Retina (tissue), 1 donor: ENCODE results near the gene SCYL1.
"Not testable (repeated sequence)": the region's sequence is repeated elsewhere in the genome, so short reads cannot be mapped to it uniquely, and the experiment has no call there.

Source experiments
- DNase-seq: peaks from one replicate; pipeline ENCODE4 v3.0.0-alpha.2; 2016

Gene SCYL1

GRCh38 chr11:65506290-65506771 is 18.6 kb upstream of the SCYL1 start:
- no peak for DNase-seq

DNA sequence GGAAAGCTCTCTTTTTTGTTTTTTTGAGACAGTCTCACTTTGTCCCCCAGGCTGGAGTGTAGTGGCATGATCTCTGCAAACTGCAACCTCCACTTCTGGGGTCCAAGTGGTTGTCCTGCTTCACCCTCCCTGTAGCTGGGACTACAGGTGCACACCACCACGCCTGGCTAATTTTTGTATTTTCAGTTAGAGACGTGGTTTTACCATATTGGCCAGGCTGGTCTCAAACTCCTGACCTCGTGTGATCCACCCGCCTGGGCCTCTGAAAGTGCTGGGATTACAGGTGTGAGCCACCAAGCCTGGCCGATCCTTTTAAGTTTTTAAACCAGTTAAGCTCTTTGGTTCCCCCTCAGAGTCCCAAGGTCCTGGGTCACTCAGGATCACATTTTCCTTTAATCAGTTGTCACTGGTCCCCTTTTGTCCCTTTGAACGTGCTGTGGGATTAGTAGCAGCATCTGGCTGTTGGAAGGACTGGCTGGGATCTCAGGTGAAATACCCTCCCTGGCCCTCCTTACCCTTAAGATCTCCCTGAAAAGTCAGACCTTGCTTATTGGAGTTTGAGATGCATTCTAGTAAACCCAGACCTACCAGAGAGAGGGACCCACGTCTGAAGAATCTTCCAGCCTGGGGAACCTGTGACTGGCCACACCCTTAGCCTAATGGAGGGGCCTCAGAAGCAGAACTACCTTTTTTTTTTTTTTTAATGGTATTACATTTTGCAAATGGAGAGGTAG is 17.9 kb upstream of the SCYL1 start:
- peak; percentile 75 for DNase-seq

DNA sequence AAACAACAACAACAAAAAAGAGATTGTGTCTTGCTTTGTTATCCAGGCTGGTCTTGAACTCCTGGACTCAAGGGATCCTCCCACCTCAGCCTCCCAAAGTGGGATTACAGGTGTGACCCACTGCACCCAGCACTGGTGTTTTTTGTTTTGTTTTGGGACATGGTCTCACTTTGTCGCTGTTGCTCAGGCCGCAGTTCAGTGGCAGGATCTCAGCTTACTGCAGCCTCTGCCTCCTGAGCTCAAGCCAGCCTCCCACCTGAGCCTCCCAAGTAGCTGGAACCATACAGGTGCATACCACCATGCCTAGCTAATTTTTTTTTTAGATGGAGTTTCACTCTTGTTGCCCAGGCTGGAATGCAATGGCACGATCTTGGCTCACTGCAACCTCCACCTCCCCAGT is 12.6 kb upstream of the SCYL1 start:
- not testable (repeated sequence) for DNase-seq

GRCh38 chr11:65516135-65516968 is 8.5 kb upstream of the SCYL1 start:
- DNase-seq: no peak

DNA sequence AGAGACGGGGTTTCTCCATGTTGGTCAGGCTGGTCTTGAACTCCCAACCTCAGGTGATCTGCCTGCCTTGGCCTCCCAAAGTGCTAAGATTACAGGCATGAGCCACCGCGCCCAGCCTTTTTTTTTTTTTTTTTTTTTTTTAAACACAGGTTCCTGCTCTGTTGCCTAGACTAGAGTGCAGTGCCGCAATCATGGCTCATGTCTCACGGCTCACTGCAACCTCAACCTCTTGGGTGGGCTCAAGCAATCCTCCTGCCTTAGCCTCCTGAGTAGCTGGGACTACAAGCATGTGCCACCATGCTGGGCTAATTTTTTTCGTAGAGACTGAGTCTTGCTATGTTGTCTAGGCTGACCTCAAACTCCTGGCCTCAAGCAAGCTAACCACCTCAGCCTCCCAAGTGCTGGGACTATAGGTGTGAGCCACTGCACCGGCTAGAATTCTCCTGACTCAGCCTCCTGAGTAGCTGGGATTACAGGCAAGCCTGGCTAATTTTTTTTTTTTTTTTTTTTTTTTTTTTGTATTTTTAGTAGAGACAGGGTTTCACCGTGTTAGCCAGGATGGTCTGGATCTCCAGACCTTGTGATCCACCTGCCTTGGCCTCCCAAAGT is 5.8 kb upstream of the SCYL1 start:
- not testable (repeated sequence) for DNase-seq

DNA sequence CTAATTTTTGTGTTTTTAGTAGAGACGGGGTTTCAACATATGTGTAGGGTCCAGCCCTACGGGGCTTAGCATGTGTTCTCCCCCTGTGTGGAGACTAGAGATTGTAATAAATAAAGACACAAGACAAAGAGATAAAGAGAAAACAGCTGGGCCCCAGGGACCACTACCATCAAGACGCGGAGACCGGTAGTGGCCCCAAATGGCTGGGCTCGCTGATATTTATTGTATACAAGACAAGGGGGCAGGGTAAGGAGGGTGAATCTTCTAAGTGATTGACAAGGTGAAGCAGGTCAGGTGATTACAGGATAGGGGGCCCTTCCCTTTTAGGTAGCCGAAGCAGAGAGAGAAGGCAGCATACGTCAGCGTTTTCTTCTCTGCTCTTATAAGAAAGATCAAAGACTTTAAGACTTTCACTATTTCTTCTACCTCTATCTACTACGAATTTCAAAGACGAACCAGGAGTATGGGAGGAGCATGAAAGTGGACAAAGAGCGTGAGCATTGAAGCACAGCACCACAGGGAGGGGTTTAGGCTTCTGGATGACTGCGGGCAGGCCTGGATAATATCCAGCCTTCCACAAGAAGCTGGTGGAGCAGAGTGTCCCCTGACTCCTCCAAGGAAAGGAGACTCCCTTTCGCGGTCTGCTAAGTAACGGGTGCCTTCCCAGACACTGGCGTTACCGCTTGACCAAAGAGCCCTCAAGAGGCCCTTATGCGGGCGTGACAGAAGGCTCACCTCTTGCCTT is 2.9 kb upstream of the SCYL1 start:
- DNase-seq: not testable (repeated sequence)

- DNase-seq: not testable (repeated sequence)
Measured at GRCh38 chr11:65522718-65523630, 1.9 kb upstream of the SCYL1 start.

GRCh38 chr11:65523631-65523968 is 1.3 kb upstream of the SCYL1 start:
- not testable (repeated sequence) for DNase-seq

DNA sequence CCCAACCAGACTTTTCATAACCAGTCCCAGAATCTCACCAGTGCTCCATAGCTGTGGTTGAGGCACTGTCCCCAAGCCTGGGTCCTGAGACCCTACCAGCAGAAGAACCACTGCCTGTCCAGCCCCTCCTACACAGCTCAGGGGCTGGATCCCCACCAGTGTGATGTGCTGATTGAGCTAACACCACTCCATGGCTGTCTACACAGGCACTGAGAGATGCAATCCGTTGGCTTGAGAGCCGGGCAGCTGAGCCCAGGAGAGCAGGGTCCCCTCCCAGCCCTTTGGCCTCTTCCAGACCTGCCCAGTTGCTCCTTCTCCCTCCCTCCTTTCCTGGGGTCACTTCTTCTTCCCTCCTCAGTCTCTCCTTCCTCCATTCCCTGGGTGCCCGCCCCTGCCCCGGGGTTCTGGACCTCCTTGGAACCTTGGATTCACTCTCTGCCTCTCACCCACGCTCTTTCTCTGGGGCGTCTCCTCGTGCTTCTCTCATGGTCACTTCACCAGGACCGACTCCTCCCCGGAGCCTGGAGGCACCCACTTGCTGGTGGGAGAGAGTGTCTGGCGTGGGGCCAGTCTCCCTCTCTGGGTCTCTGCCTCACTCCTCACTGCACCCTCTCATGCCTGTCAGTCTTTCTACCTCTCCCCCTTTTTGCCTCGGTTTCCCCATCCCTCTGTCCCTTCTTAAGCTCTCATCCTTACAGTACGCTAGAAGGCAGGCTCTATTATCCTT is 706 bp upstream of the SCYL1 start:
- DNase-seq: peak; percentile 72

DNA sequence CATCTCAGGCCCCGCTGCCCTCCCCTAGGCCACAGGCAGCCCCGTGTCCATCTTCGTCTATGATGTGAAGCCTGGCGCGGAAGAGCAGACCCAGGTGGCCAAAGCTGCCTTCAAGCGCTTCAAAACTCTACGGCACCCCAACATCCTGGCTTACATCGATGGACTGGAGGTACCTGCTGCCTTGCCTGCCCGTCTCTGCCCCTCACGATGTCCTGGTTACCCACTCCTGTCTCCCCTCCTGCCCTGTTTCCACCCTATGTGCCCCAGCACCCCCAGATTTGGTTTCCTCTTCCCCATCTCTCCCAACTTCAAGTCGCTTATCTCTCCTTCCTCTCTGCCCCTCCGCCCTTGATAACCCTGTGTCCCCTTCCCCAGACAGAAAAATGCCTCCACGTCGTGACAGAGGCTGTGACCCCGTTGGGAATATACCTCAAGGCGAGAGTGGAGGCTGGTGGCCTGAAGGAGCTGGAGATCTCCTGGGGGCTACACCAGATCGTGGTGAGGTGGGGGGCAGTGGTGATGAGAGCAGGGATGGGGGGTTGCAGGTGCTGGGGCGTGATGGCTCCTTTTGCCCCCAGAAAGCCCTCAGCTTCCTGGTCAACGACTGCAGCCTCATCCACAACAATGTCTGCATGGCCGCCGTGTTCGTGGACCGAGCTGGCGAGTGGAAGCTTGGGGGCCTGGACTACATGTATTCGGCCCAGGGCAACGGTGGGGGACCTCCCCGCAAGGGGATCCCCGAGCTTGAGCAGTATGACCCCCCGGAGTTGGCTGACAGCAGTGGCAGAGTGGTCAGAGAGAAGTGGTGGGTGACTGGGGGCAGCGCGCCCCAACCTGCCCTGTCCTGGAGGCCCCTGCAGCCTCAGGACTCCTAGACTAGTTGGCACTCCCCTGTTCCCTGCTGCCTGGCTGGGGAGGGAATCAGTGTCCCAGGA is 930 bp downstream of the SCYL1 start:
- no peak for DNase-seq

- DNase-seq: no peak
Measured at GRCh38 chr11:65526744-65527143, 1.9 kb downstream of the SCYL1 start.

DNA sequence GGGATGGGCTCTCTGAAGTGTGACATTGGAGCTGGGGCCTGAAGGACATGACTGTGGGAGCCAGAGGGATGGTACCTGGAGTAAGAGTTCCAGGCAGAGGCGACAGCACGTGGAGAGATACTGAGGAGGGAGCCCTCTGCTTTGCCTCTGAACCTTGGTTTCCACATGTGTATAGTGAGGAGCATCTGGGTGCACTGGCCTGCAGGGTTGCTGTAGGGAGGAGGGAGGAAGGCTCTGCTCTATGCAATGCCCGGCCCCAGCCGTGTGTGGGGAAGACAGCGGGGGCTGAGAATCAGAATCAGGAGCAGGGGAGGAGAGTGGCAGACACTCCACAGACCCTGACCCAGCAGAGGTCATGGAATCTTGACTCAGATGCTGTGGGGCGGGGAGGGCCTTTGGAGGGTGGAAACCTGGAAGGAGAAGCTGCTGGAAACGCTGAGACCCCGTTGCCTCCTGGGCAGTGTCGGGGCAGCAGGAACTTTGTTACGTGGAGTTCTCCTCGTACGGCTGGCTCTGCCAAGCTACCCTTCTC is 4.0 kb downstream of the SCYL1 start:
- DNase-seq: no peak

GRCh38 chr11:65529475-65530156 is 4.7 kb downstream of the SCYL1 start:
- no peak for DNase-seq

DNA sequence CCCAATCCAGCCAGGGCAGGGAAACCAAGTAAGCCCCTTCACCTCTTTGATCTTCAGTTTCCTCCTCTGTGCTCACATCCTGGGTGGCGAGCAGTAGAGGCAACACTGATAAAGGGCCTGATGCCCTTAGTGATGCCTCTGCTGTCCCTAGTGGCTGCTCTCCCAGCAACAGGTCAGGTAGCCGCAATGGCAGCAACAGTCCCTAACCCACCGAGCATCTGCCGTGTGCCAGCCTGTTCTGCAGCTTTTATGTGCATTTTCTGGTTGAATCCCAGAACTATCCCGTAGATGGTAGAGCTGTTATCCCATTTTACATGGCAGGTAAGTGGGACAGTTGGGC is 5.2 kb downstream of the SCYL1 start:
- DNase-seq: no peak

DNA sequence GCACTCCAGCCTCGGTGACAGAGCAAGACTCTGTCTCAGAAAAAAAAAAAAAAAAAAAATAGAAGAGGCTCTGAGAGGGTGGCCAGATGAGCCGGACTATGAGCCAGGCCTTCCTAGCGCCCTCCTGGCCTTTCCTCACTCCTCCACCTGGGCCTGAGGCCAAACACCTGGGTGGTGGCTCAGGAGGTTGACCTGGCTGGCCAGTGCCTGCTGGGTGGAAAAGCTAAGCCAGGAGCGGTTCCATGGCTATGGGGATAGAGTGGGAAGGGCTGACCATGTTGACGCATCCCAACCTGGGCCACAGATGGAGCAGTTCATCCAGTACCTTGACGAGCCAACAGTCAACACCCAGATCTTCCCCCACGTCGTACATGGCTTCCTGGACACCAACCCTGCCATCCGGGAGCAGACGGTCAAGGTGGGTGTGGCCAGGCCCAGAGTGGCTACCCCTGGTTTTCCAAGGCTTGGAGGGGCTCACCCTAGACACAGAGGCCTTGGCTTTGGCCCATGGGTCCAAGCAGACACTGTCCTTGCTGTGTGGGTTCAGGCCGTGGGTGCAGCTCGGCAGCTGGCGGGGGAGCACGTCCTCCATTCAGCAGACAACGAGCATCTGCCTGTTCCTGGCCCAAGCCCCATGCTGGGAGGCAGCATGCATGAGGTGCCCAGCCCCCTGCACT is 7.6 kb downstream of the SCYL1 start:
- no peak for DNase-seq

GRCh38 chr11:65535102-65535501 is 10.2 kb downstream of the SCYL1 start:
- no peak for DNase-seq

DNA sequence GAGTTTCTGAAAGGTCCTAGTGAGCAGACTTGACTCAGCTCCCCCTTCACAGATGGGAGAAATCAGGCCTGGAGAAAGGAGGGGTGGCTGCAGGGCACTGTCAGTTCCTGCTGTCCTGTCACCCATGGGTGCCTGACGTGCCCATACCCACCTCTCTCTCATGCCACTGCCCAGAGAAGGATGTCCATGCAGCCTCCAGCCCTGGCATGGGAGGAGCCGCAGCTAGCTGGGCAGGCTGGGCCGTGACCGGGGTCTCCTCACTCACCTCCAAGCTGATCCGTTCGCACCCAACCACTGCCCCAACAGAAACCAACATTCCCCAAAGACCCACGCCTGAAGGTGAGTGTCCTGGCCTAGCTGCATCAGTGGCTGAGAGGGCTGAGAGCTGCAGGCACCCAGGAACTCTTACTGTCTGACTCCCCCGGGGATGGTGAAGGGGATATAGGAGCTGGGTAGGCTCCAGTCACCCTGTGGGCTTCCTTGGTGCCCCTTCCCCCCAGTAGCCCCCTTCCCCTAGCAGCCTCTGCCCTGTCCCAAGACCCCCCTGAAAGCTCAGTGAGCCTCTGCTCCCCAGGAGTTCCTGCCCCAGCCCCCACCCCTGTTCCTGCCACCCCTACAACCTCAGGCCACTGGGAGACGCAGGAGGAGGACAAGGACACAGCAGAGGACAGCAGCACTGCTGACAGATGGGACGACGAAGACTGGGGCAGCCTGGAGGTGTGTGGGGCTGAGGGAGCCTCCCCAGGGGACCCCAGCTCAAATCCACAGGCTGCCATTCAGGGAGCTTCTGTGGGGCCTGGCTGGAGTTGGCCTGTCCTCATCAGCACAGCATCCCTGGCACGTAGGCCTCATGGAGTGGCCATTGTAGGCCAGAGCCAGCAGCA is 11.8 kb downstream of the SCYL1 start:
- DNase-seq: no peak

DNA sequence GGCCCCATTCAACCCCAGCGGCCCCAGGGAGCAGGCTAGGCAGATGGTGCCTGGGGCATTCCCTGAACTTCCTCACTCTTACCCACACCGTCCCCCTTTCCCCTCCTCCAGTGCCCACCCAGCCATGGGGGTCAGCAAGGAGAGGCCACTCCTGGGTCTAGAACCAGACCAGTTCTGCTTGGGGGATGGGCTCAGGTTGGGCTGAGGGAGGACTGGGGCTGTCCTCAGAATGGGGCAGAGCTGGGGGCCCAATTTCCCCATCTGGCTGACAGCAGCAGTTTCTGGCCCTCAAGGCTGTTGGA is 12.4 kb downstream of the SCYL1 start:
- no peak for DNase-seq
